ENCODE results near the gene USP5. TPM values are rescaled to one million over a fixed set of nuclear protein-coding genes. Genes with fewer than 3 reads are reported as not detected.

The USP5 gene, protein sequence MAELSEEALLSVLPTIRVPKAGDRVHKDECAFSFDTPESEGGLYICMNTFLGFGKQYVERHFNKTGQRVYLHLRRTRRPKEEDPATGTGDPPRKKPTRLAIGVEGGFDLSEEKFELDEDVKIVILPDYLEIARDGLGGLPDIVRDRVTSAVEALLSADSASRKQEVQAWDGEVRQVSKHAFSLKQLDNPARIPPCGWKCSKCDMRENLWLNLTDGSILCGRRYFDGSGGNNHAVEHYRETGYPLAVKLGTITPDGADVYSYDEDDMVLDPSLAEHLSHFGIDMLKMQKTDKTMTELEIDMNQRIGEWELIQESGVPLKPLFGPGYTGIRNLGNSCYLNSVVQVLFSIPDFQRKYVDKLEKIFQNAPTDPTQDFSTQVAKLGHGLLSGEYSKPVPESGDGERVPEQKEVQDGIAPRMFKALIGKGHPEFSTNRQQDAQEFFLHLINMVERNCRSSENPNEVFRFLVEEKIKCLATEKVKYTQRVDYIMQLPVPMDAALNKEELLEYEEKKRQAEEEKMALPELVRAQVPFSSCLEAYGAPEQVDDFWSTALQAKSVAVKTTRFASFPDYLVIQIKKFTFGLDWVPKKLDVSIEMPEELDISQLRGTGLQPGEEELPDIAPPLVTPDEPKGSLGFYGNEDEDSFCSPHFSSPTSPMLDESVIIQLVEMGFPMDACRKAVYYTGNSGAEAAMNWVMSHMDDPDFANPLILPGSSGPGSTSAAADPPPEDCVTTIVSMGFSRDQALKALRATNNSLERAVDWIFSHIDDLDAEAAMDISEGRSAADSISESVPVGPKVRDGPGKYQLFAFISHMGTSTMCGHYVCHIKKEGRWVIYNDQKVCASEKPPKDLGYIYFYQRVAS
- total RNA-seq (2014; rRNA removed; shearing (Covaris generic)) (65.9 and 70.4 TPM in 2 replicates), total RNA-seq (2022) (112 and 129 TPM in 2 replicates), Bru-seq, nascent RNA (percentile 69 among the genes with signal in this experiment), BruChase-seq, experiment 1, labeled RNA remaining after a 6-hour chase (percentile 86 among the genes with signal in this experiment), BruChase-seq, experiment 2, labeled RNA remaining after a 2-hour chase (percentile 77 among the genes with signal in this experiment)
- long read RNA-seq, transcript USP5-202 (20 exons, 3,083 nt): major isoform, 182 of 268 reads
- long read RNA-seq, transcript USP5-201 (20 exons, 3,181 nt): minor isoform, 22 of 268 reads
- long read RNA-seq, partial matches to known transcripts: 24 of 268 reads
- long read RNA-seq, other reads (novel, unspliced or antisense): 40 of 268 reads

DNA sequence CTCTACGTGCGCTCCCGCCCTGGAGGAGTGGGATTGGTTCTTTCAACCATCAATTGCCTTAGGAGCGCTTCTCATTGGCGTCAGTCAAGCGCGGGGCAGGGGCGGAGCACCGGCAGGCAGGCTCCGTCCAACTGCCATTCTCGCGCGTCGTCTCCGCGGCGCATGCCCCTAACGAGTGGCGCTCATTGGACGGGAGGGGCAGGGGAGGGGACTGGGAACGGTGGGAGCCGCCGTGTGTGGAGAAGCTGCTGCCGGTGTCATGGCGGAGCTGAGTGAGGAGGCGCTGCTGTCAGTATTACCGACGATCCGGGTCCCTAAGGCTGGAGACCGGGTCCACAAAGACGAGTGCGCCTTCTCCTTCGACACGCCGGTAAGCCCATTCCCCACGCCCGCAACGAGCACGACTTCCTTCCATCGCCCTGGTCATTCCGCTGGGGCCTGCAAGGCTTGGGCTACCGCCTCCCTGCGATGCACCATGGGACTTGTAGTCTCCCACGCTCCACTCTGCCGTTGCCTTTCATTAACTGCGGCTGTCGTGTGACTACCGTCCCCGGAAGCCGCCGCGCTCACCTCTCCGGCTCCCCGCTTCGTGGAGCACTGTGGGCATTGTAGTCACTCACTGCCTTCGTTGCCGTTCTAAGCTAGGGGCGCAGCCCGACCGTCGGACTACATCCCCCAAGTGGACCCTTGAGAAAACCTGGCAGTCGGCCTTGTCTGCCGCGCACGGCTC is at the start of gene USP5:
TSS of gene USP5 (plus strand) at position 230 of the 730 bp plus-strand sequence. CDS start at position 260, 30 bp downstream.
- Histone ChIP-seq H3K4me3 (ENCODE audit: low read depth, low read length, poor library complexity, severe bottlenecking) (peak within 1 kb of the TSS; percentile 93), H2AFZ (ENCODE audit: low read length) (peak within 1 kb of the TSS; percentile 38; the same call in 1 of the 2 replicates), H3K36me3 (ENCODE audit: insufficient read depth, low read length) (peaks cover 67% of the 10 kb centered on the region), H3K79me2 (ENCODE audit: insufficient read depth, low read depth, low read length) (peaks cover 47% of the 10 kb centered on the region), H3K4me2 (ENCODE audit: low read length) (peak within 1 kb of the TSS; percentile 99), H4K20me1 (ENCODE audit: insufficient read depth, low read length) (peaks cover 6% of the 10 kb centered on the region), H3K4me1 (ENCODE audit: insufficient read depth, low read length, poor library complexity, severe bottlenecking) (peaks cover 35% of the 10 kb centered on the region), H3K9me3 (ENCODE audit: low read length) (no peaks in the 10 kb centered on the region), H3K27ac (ENCODE audit: low read depth, low read length, poor library complexity, severe bottlenecking) (peak within 1 kb of the TSS; percentile 86), H3K9me2 (ENCODE audit: insufficient read depth, low read length) (no peaks in the 10 kb centered on the region)
- ChIA-PET CTCF (ENCODE audit: unreplicated experiment) (interaction anchor here (0.6 to 2.9 kb wide), 8 partner anchors 10 to 1230 kb away, joined by 3 to 14 read pairs (median 5); partner anchors contain the start of genes GNB3, MLF2, NECAP1 and SPSB2), POLR2A (interaction anchor here (0.5 to 6.0 kb wide), 30 partner anchors 9 to 1379 kb away, joined by 3 to 101 read pairs (median 4); partner anchors contain the start of genes C12orf57, COPS7A, ENO2 and GAPDH)
- peak; percentile 100 for DNase-seq (ENCODE audit: low spot score)
- TSS peak; percentile 76 for BruUV-seq (replicated peaks)
- intact Hi-C loops (cut with micrococcal nuclease; ENCODE audit: unreplicated experiment): loop anchor here (1.0 to 5.0 kb wide), 4 partner anchors 15 to 120 kb away; partner anchors contain the start of genes EMG1, PHB2, SPSB2 and TPI1
- TF ChIP-seq, protein P1, sequence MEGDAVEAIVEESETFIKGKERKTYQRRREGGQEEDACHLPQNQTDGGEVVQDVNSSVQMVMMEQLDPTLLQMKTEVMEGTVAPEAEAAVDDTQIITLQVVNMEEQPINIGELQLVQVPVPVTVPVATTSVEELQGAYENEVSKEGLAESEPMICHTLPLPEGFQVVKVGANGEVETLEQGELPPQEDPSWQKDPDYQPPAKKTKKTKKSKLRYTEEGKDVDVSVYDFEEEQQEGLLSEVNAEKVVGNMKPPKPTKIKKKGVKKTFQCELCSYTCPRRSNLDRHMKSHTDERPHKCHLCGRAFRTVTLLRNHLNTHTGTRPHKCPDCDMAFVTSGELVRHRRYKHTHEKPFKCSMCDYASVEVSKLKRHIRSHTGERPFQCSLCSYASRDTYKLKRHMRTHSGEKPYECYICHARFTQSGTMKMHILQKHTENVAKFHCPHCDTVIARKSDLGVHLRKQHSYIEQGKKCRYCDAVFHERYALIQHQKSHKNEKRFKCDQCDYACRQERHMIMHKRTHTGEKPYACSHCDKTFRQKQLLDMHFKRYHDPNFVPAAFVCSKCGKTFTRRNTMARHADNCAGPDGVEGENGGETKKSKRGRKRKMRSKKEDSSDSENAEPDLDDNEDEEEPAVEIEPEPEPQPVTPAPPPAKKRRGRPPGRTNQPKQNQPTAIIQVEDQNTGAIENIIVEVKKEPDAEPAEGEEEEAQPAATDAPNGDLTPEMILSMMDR (conservative IDR thresholded peaks at IDR 0.05; ENCODE audit: low read length): no peak
- no peak for TF ChIP-seq EZH2phosphoT487 (IDR thresholded peaks at IDR 0.05; ENCODE audit: borderline replicate concordance, low read depth, low read length)

DNA sequence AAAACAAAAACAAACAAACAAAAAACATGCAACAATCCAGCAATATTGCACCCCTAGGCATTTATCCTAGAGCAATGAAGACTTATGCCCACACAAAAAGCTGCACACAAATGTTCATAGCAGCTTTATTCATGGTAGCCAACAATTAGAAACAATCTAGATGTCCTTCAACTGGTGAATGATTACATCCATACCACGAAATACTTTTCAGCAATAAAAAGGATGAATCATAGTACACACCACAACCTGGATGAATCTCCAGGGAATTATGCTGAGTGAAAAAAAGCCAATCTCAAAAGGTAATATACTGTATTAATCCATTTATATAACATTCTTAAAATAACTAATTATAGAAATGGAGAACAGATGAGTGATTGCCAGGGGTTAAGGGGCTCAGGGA is 44.8 kb upstream of the USP5 start:
- no TSS peak for BruUV-seq (replicated peaks)
- no peaks in the 10 kb centered on the region for H3K9me2 ChIP-seq (ENCODE audit: insufficient read depth, low read length)
- H3K4me2 ChIP-seq (ENCODE audit: low read length): no peak overlapping the region
- intact Hi-C loops (cut with micrococcal nuclease; ENCODE audit: unreplicated experiment): no loop called here
- ChIA-PET POLR2A (no interaction called here), CTCF (ENCODE audit: unreplicated experiment) (no interaction called here)
- TF ChIP-seq EZH2phosphoT487 (IDR thresholded peaks at IDR 0.05; ENCODE audit: borderline replicate concordance, low read depth, low read length): no peak
- TF ChIP-seq, protein P1 (conservative IDR thresholded peaks at IDR 0.05; ENCODE audit: low read length): no peak
- no peaks in the 10 kb centered on the region for H3K79me2 ChIP-seq (ENCODE audit: insufficient read depth, low read depth, low read length)
- H3K4me1 ChIP-seq (ENCODE audit: insufficient read depth, low read length, poor library complexity, severe bottlenecking): peaks cover 4% of the 10 kb centered on the region
- no peak overlapping the region for H2AFZ ChIP-seq (ENCODE audit: low read length)
- H3K9me3 ChIP-seq (ENCODE audit: low read length): no peaks in the 10 kb centered on the region
- no peaks in the 10 kb centered on the region for H3K36me3 ChIP-seq (ENCODE audit: insufficient read depth, low read length)
- no peak for DNase-seq (ENCODE audit: low spot score)
- H3K4me3 ChIP-seq (ENCODE audit: low read depth, low read length, poor library complexity, severe bottlenecking): no peak overlapping the region
- no peaks in the 10 kb centered on the region for H4K20me1 ChIP-seq (ENCODE audit: insufficient read depth, low read length)
- no peak overlapping the region for H3K27ac ChIP-seq (ENCODE audit: low read depth, low read length, poor library complexity, severe bottlenecking)

Measured in OCI-LY7 (cell line).